ENCODE results near the gene CXCL10.

GRCh38 chr4:76059750-76060149, 36.5 kb upstream of the CXCL10 start:
- no peak for TF ChIP-seq CTCF (conservative IDR thresholded peaks at IDR 0.05 in 1 of 2, IDR thresholded peaks at IDR 0.05 in 1 of 2; ENCODE audit: low read depth in 1 of 2, low read length in 2 of 2)
- TF ChIP-seq EZH2 (IDR thresholded peaks at IDR 0.05; ENCODE audit: low read length, missing control alignments) = no peak

Measured in fibroblast of lung (primary cell).